ENCODE results near the gene PARVG. TPM values are rescaled to one million over a fixed set of nuclear protein-coding genes. Genes with fewer than 3 reads are reported as not detected.

Gene PARVG
- total RNA-seq (0.33 TPM in 1 of 2 replicates, not detected in the other), polyA plus RNA-seq (not detected in 2 replicates)

DNA sequence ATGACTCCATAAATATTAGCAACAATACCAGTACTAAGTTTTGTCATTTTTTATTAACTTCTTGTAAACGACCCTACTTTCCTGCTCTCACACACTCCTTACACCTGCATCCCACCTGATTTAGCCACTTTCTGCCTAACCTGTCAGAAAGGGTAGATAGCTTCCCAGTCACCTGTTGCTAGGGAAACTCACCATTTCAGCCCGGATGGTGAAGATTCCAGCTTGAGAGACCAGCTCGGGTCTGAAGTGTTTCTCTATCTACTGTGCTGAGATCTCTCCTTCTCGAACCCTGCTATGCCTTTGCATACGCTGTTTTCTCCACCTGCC, at the start of gene PARVG:
Gene PARVG (plus strand): TSS at position 220 of the 327 bp plus-strand sequence. CDS start 2,405 bp downstream, outside the sequence.
- no peaks in the 10 kb centered on the region for H3K36me3 ChIP-seq
- H3K4me1 ChIP-seq (ENCODE audit: low read depth) = no peaks in the 10 kb centered on the region
- no peak within 1 kb of the TSS for H3K27ac ChIP-seq
- TF ChIP-seq CTCF (IDR thresholded peaks at IDR 0.05; ENCODE audit: low read depth, low read length) = no peak
- H3K4me3 ChIP-seq = no peak within 1 kb of the TSS
- no peaks in the 10 kb centered on the region for H3K9me3 ChIP-seq (ENCODE audit: low read depth)
- H3K27me3 ChIP-seq = no peaks in the 10 kb centered on the region
- peak in 1 of 2 donors; percentile 32 for DNase-seq (ENCODE audit: low read depth in 1 of 2, low spot score in 1 of 2)

DNA sequence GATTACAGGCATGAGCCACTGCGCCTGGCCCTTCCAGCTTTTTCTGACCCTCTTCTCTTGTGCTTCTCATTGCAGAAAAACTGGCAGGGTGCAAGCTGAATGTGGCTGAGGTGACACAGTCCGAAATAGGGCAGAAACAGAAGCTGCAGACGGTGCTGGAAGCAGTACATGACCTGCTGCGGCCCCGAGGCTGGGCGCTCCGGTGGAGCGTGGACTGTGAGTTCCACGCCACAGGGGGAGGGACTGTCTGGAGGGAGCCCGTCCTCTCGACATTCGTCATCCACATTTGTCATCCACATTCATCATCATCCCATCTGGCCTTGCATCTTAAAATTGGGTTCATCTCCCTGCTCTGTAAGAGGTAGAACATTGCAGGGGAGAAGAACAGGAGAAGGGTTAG, 49.3 kb upstream of the PARVG start:
- Histone ChIP-seq H3K36me3 (no peaks in the 10 kb centered on the region), H3K4me1 (ENCODE audit: low read depth) (no peaks in the 10 kb centered on the region), H3K27me3 (no peaks in the 10 kb centered on the region), H3K27ac (no peak overlapping the region), H3K4me3 (no peak overlapping the region), H3K9me3 (ENCODE audit: low read depth) (no peaks in the 10 kb centered on the region)
- DNase-seq (ENCODE audit: low read depth in 1 of 2, low spot score in 1 of 2) = no peak
- no peak for TF ChIP-seq CTCF (IDR thresholded peaks at IDR 0.05; ENCODE audit: low read depth, low read length)

DNA sequence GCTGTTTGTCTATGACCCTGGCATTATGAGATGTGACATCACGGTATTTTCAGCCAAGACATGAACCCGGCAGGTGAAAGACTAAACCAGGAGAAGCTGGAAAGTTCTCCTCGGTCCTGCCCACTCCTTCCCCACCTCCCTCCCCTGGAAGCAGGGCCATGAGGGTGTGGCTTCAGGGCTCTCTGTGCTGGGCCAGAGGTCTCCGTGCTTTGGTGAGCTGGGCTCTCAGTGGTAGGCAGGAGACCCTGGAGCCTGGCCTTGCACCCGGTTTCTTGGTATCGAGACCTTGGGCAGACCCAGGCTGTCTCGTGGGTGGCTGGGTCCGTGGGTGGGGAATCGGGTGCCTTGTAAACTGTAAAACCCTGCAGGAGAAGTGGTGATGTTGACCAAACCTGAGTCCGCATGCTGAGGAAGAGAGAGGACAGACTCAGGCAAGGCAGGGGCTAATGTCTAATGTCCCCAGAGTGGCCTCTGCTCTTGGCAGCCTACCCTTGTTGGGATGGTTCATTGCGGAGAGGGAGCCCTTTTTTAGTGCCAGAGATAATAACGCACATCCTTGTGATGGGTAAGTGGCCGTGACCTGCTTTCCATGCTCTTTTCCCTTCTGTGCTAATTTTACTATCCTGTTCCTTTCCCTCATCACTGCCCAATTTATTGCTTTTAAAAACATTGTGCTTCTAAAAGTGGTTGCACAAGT, 48.6 kb upstream of the PARVG start:
- TF ChIP-seq CTCF (IDR thresholded peaks at IDR 0.05; ENCODE audit: low read depth, low read length) = no peak
- DNase-seq (ENCODE audit: low read depth in 1 of 2, low spot score in 1 of 2) = no peak
- Histone ChIP-seq H3K4me3 (no peak overlapping the region), H3K27ac (no peak overlapping the region), H3K36me3 (no peaks in the 10 kb centered on the region), H3K9me3 (ENCODE audit: low read depth) (no peaks in the 10 kb centered on the region), H3K27me3 (no peaks in the 10 kb centered on the region), H3K4me1 (ENCODE audit: low read depth) (no peaks in the 10 kb centered on the region)

- no peaks in the 10 kb centered on the region for H3K27me3 ChIP-seq
- no peaks in the 10 kb centered on the region for H3K9me3 ChIP-seq (ENCODE audit: low read depth)
- no peak for TF ChIP-seq CTCF (IDR thresholded peaks at IDR 0.05; ENCODE audit: low read depth, low read length)
- DNase-seq (ENCODE audit: low read depth in 1 of 2, low spot score in 1 of 2) = no peak
- no peaks in the 10 kb centered on the region for H3K4me1 ChIP-seq (ENCODE audit: low read depth)
- H3K36me3 ChIP-seq = no peaks in the 10 kb centered on the region
- no peak overlapping the region for H3K4me3 ChIP-seq
- H3K27ac ChIP-seq = no peak overlapping the region
Observed at GRCh38 chr22:44132724-44133123, 48.0 kb upstream of the PARVG start.

GRCh38 chr22:44133161-44133560, 47.6 kb upstream of the PARVG start:
- Histone ChIP-seq H3K4me3 (no peak overlapping the region), H3K36me3 (no peaks in the 10 kb centered on the region), H3K9me3 (ENCODE audit: low read depth) (no peaks in the 10 kb centered on the region), H3K27me3 (no peaks in the 10 kb centered on the region), H3K4me1 (ENCODE audit: low read depth) (no peaks in the 10 kb centered on the region), H3K27ac (no peak overlapping the region)
- TF ChIP-seq CTCF (IDR thresholded peaks at IDR 0.05; ENCODE audit: low read depth, low read length) = no peak
- DNase-seq (ENCODE audit: low read depth in 1 of 2, low spot score in 1 of 2) = no peak
